ENCODE results near the gene NARS2.

NARS2 gene

DNA sequence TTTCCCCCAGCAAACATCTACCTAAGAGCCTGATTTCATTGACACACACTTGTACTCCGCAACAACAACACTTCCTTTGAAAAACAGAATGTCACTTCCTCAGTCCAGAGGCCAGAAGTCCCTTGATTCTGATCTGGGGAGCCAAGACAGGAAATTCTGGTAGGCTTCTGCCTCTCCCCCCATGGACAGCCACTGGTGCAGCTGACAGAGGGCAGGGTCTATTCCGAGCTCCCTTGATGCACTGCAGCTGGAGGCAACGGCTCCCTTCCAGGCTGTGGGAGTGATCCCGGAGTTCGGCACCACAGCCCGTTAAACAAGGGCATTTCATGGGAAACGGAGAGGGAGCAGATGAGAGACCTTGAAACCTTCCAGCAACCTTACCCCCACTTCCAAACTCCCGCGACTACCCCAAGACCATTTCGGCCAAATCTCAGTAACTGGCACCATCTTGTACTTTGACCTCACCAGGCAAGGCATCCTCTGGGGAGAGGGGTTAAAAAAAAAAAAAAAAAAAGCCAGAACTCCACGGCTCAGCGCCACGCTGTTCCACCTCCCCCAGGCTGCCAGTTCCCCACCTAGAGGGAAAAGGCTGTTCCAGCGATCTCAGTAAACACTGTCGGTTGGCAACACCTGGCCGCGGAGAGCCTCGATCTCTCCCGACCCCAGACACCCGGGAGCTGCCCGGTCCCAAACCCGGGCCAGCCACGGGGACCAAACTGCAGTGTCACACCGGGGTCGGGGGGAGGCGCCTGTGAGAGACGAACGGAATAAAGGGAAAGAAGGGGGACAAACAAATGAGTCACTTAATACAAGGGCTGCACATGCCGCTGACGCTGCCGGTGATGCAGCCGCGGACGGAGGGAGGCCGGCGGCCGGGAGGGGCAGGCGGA, 158.1 kb downstream of the NARS2 start:
- peak; percentile 92 for DNase-seq (ENCODE audit: low read depth, low spot score)

DNA sequence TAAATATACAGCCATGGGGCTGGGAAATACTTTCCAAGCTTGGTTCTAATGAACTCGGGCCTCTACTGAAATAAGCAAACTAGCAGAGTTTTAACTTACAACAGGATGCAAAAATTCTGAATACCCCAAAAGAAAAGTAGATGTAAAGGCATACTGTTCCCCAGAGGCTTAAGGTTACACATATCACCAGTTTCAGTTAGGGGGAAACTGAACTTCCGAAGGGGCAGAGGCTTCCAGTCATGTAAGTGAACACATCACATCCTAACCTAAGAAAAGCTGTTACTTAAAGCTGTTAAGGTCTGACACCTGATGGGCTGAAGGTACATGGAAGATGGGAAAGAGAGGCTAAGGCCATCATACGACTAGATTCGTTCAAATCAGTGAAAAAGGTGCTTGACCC, 159.3 kb downstream of the NARS2 start:
- no peak for DNase-seq (ENCODE audit: low read depth, low spot score)

DNA sequence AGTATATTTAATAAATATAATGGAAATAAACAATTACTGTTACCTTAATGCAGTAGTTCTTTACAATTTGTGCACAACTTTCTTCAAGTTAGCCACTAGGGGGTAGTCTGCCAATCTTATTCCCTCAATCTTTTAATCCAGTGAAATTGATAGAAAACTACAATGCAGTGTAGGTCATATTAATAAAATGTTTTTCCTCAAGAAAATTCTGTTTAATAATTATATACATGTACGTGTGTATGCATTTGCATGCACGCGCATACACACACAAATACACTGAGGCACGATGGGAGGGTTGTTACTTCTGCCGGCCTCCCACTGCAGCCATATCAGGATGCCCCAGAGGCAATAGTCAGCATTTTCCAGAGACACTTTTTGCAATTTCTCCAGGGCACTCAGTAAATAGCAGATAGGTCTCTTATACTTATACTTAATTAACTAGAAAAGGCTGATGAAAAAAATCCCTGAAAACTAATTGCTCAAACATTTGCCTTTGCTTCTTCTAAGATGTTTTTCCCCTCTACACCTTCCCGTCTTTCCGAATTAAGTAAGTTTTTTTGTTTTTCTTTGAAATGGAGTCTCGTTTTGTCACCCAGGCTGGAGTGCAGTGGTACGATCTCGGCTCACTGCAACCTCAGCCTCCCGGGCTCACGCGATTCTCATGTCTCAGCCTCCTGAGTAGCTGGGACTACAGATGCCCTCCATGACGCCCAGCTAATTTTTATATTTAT, 160.2 kb downstream of the NARS2 start:
- no peak for DNase-seq (ENCODE audit: low read depth, low spot score)

DNA sequence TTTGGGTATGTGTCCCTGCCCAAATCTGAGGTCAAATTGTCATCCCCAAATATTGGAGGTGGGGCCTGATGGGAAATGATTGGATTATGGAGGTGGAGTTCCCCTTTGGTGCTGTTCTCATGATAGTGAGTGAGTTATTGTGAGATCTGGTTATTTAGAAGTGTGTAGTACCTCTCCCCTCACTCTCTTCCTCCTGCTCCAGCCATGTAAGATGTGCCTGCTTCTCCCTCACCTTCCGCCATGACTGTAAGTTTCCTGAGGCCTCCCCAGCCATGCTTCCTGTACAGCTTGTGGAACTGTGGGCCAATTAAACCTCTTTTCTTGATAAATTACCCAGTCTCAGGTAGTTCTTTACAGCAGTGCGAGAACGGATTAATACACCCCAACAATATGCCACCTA, 166.0 kb downstream of the NARS2 start:
- no peak for DNase-seq (ENCODE audit: low read depth, low spot score)

DNA sequence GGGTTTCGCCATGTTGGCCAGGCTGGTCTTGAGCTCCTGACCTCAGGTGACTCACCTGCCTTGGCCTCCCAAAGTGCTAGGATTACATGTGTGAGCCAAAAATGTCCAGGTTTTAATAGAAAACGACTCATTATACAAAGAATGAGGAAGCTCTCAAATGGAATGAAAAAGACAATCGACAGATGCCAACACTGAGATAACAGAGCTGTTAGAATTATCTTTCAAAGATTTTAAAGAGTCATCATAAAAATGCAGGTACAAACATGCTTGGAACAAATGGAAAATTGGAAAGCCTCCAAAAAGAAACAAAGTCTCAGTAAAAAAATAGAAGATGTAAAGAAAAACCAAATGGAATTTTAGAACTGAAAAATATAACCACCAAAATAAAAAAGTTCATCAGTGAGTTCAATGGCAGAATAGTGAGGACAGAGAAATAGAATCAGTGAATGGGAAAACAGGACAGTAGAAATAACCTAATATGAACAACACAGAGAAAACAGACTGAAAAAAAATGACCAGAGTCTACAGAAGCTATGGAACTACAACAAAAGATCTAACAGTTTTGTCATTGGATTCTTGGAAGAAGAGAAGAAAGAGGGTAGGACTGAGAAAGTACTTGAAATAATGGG, 168.0 kb downstream of the NARS2 start:
- DNase-seq (ENCODE audit: low read depth, low spot score), result no peak

DNA sequence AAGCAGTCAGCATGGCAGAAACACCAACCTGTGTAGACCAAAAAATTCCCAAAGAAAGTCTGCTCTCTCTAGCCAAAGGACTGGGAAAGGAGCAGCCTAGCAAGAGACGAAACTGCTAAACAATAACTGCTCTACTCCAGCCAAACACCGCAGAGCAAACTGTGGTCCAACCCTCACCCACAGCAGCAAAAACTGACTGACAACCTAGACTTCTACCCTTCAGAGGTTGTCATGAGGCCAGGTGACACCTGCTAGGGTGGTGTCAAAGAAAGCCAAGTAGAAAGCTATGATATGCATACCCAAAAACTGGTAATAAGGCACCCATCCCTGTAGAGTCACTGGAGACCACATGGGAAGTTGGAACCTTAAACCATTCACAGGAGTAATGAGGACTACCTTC, 168.9 kb downstream of the NARS2 start:
- no peak for DNase-seq (ENCODE audit: low read depth, low spot score)

DNA sequence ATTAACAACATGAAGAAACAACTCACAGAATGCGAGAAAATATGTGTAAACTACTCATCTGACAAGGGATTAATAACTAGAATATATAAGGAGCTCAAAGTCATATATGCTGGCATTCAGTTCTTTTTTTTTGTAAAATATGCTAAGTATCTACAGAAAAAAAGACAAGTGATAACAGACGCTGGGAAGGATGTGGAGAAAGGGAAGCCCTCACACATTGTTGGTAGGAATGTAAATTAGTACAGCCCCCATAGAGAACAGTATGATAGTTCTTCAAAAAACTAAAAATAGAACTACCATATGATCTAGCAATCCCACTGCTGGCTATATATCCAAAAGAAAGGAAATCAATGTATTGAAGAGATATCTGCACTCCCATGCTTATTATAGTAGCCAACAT, 170.9 kb downstream of the NARS2 start:
- no peak for DNase-seq (ENCODE audit: low read depth, low spot score)

DNA sequence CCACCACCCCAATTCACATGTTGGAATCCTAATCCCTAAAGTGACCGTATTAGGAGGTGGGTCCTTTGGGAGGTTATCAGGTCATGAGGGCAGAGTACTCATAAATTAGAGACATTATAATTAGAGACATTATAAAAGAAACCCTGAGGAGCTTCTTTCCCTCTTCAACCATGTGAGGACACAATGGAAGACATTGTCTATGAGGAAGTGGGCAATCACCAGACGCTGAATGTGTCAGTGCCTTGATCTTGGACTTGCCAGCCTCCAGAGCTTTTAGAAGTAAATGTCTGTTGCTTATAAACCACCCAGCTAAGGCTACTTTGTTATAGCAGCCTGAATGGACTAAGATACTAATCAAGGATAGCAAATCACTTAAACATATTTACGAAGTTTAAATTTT, 171.8 kb downstream of the NARS2 start:
- DNase-seq (ENCODE audit: low read depth, low spot score), result no peak

DNA sequence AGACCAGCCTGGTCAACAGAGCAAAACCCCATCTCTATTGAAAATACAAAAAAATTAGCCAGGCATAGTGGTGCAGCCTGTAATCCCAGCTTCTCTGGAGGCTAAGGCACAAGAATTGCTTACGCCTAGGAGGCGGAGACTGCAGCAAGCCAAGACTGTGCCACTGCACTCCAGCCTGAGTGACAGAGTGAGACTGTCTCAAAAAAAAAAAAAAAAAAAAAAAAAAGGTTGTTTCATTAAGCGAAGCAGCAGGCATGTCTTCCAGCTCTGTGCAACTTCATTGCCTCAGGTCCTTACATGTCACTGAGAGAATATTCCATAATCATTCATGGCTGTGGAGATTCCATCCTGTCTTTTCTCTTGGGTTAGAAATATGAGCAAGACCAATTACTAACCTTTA, 174.0 kb downstream of the NARS2 start:
- no peak for DNase-seq (ENCODE audit: low read depth, low spot score)

DNA sequence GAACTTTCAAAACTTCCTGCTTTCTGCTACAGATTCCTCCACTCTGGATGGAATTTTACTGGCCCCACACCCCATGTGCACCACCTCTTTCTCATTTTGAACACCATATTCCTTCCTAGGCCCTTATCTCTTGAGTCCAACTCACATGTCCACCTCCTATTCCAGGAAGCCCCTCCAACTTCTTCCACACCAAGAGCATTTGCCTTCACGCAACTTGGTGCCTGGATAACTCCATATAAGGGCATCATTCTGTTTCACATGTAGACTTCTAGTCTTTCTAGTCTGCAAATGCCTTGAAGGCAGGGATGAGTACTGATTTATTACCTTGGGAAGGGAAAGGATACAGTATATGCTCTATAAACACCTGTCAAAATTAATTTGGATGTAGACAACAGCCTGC, 174.5 kb downstream of the NARS2 start:
- DNase-seq (ENCODE audit: low read depth, low spot score), result no peak

DNA sequence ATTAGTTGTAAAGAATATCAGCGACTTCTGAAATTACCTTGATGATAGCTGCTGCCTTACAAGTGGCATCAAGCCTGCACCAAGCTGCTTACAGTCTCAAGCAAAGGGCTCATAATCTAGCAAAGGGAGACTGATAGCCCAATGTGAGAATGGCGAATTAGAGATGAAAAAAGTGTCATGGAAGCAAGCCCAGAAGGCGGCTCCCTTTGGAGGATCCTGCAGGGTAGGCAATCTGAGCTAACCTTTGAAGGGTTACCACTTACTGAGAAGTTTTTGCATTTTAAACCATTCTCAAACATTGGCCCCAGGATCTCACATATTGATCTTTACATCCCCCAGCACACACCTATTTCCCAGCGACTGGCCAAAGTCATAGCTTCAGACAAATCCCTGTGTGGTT, 175.5 kb downstream of the NARS2 start:
- no peak for DNase-seq (ENCODE audit: low read depth, low spot score)

DNA sequence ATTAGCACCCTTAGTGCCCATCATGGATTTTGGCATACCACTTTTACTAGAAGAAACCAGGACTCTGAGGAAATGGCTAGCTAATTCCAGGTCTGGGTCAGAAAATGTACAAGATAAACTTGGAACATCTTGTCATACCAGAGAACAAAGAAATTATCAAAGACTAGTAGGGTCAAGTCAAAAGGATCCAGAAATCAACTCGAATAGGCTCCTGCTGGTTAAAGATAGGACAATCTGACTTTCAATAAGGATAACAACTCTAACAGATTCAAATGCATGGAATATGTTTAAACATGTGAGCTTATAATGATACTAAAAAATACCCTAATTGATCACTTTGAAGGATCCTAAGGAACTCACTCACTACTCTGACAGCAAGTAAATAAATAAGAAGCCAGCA, 175.9 kb downstream of the NARS2 start:
- DNase-seq (ENCODE audit: low read depth, low spot score), result no peak

DNA sequence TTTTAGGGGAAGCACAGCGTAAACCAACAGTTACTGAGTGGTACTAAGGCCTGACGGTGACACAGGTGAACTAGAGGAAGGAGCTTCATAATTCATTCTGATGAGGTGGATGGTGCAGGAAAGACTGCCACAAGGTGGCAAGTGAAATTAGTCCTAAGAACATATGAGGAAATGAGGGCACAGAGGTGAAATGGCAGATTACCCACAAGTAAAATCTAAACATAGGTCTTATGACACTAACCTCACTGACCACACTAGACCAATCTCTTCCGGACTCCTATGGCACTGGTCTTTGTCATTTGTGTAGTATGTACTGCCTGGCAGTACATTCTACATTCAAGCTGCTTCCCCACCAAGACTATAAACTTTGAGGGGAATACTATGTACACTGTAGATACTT, 177.3 kb downstream of the NARS2 start:
- no peak for DNase-seq (ENCODE audit: low read depth, low spot score)

DNA sequence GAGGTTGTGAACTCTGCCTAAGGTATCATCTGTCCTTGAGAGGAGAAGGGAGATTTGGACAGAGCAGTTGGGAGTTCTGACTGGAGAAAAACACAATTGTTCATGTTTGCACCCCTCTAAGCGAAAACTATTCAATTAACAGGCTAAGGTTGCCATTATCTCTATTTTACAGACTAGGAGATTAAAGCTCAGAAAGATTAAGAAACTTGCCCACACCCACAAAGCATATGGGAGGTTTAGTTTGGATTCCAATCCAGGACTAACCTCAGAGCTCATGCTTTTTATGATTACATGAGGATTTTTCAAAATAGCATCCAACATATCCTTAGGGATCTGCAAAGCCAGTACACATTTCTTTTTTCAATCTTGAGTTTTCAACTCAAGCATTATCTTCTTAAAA, 179.1 kb downstream of the NARS2 start:
- no peak for DNase-seq (ENCODE audit: low read depth, low spot score)

DNA sequence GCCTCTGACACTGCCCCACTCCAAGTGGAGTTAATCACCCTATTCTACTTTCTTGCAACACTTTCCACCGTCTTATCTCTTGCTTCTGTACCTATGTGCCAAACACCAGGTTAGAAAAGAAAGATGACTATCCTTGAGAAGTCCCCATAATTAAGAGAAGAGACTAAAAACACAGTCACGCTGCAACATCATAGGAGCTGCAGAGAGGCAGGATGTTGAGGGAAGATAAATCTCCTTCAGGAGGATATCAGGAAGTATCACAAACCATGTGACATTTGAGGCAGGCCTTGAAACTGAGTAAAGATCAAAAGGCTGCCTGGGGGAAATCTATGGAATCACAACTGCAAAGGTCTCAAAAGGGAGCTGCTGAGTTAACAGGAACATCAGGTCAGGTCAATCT, 181.8 kb downstream of the NARS2 start:
- DNase-seq (ENCODE audit: low read depth, low spot score), result peak; percentile 41

DNA sequence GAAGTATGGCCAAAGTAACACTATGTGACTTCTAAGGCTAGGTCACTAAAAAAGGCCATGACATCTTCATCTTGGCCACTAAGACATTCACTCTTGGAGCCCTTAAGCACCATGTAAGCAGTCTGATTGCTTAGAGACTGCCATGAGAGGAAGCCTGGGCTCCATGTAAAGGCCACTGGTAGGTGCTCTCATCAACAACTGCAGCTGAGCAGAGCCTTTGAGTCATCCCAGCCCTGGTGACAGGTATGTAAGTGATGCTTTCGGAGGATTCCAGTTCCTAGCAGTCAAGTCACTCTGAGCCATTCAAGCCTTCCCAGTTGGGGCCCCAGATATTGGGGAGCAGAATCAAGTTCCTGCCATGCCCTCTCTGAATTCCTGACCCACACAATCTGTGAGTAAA, 183.2 kb downstream of the NARS2 start:
- no peak for DNase-seq (ENCODE audit: low read depth, low spot score)

DNA sequence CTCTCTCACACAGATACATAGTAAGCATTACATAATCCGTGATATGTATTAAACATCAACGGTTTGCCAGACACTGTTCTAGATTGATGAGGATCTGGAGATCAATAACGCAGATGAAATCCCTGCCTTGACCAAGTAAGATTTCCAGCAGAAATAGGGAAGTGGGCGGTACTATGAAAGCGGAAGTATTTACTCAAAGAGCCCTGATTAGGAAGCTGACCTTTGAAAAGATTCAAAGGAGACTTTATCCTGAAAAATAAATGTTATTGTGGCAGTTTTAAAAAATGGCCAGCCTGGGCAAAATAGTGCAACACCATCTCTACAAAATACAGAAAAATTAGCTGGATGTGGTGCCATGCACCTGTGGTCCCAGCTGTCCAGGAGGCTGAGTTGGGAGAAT, 183.9 kb downstream of the NARS2 start:
- no peak for DNase-seq (ENCODE audit: low read depth, low spot score)

DNA sequence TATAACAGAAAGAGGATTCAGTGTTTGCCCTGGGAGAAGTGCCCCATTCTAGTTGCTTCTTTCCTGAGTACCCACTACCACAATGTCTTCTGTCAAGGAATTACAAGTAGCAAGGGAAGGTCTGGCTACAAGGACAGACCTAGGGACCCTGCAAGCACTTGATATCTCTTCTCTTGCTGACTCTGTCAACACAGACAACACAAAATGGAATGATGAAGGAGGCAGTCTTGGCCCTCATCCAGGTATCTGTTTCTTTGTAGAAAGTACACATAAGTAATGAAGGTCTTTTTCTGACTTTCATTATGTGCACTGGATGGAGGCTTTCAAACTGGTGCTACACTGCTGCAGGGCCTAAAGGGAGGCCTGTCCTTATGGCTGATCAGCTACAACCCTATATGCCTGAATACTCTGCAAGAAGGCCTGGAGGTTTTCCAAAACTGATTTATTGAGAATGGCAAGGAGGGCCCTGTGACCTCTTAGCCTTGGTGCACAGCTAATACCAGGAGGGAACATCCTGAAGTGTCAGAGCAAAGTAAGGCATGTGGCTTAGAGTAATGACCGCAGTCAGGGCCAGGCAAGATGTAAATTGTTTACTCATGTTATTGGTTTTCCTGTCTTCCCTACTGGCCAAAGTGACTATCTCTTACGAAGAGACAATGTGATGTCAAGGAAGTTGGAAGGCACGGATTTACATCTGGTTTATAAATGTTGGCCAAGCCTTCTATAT, 188.3 kb downstream of the NARS2 start:
- DNase-seq (ENCODE audit: low read depth, low spot score), result no peak

Measured in ELF-1 (cell line).